Neural cell (in vitro differentiated cells): ENCODE results near the gene NUDT1. TPM values are rescaled to one million over a fixed set of nuclear protein-coding genes. Genes with fewer than 3 reads are reported as not detected.

Experiments used
- H2AFZ ChIP-seq: fragments of 200-600, 300-800 bp; sonication (generic), shearing (Covaris generic); 2 replicates; pipeline ENCODE4 v1.6.0; 2014; ENCODE audit warnings: low read depth, mild to moderate bottlenecking, antibody characterized with exemption, low read length, moderate library complexity
- H3F3A ChIP-seq: fragments of 200-600 bp; shearing (Covaris generic); 2 replicates; pipeline ENCODE4 v1.6.1; 2016; ENCODE audit warnings: mild to moderate bottlenecking, moderate library complexity, mixed read lengths, antibody characterized with exemption, low read length; ENCODE audit not compliant: insufficient read depth, poor library complexity, severe bottlenecking
- H3K27ac ChIP-seq: fragments of 200-600, 300-800 bp; sonication (generic), shearing (Covaris generic); 2 replicates; pipeline ENCODE4 v1.5.1; 2014; ENCODE audit warnings: mild to moderate bottlenecking, low read length, moderate library complexity
- H3K27me3 ChIP-seq: fragments of 300-800, 200-600 bp; sonication (generic), shearing (Covaris generic); 2 replicates; pipeline ENCODE4 v1.6.0; 2014; ENCODE audit warnings: mild to moderate bottlenecking, low read depth, low read length, moderate library complexity; ENCODE audit not compliant: insufficient read depth
- H3K36me3 ChIP-seq: fragments of 300-800, 200-600 bp; sonication (generic), shearing (Covaris generic); 2 replicates; pipeline ENCODE4 v1.5.1; 2014; ENCODE audit warnings: mild to moderate bottlenecking, antibody characterized with exemption, low read length, moderate library complexity; ENCODE audit not compliant: insufficient read depth
- H3K4me2 ChIP-seq: fragments of 300-800, 200-600 bp; sonication (generic), shearing (Covaris generic); 2 replicates; pipeline ENCODE4 v1.6.0; 2014; ENCODE audit warnings: mild to moderate bottlenecking, low read length
- H3K4me3 ChIP-seq: fragments of 300-800, 200-600 bp; sonication (generic), shearing (Covaris generic); 2 replicates; pipeline ENCODE4 v1.5.1; 2014; ENCODE audit warnings: mild to moderate bottlenecking, low read length, moderate library complexity
- H3K79me2 ChIP-seq: fragments of 200-600 bp; shearing (Covaris generic); replicated peaks from 2 replicates; pipeline ENCODE4 v1.6.0; 2014; ENCODE audit warnings: mild to moderate bottlenecking, low read length, moderate library complexity; ENCODE audit not compliant: insufficient read depth
- H3K9ac ChIP-seq: fragments of 300-800, 200-600 bp; sonication (generic), shearing (Covaris generic); 2 replicates; pipeline ENCODE4 v1.6.1; 2016; ENCODE audit warnings: mild to moderate bottlenecking, low read length, mixed read lengths
- H3K9me2 ChIP-seq: fragments of 200-600 bp; shearing (Covaris generic); 2 replicates; pipeline ENCODE4 v1.6.1; 2016; ENCODE audit warnings: mild to moderate bottlenecking, low read length, mixed read lengths; ENCODE audit not compliant: insufficient read depth
- H3K9me3 ChIP-seq: fragments of 200-600, 300-800 bp; sonication (generic), shearing (Covaris generic); 2 replicates; pipeline ENCODE4 v1.6.1; 2016; ENCODE audit warnings: mild to moderate bottlenecking, mixed run types, low read length, moderate library complexity, mixed read lengths
- H4K20me1 ChIP-seq: fragments of 200-600 bp; shearing (Covaris generic); 2 replicates; pipeline ENCODE4 v1.6.1; 2016; ENCODE audit warnings: mild to moderate bottlenecking, mixed run types; ENCODE audit not compliant: insufficient read depth
- EP300 ChIP-seq: fragments of 450-650 bp; conservative IDR thresholded peaks from 2 replicates; pipeline ENCODE4 v1.6.1; 2014; ENCODE audit warnings: antibody characterized with exemption, mild to moderate bottlenecking, moderate library complexity; ENCODE audit not compliant: poor library complexity, severe bottlenecking
- EZH2 ChIP-seq: fragments of 200-600, 300-800 bp; shearing (Covaris generic), sonication (generic); IDR thresholded peaks from 2 replicates; pipeline ENCODE4 v1.6.1; 2014; ENCODE audit warnings: antibody characterized with exemption, low read length, borderline replicate concordance, mild to moderate bottlenecking; ENCODE audit not compliant: insufficient read depth, poor library complexity, severe bottlenecking
- MXI1 ChIP-seq: fragments of 450-650 bp; conservative IDR thresholded peaks from 2 replicates; pipeline ENCODE4 v1.6.1; 2014; ENCODE audit warnings: antibody characterized with exemption, mild to moderate bottlenecking; ENCODE audit not compliant: poor library complexity, severe bottlenecking
- POLR2AphosphoS5 ChIP-seq: IDR thresholded peaks from 2 replicates; pipeline ENCODE4 v1.6.1; 2012
- RAD21 ChIP-seq: fragments of 450-650 bp; conservative IDR thresholded peaks from 2 replicates; pipeline ENCODE4 v1.6.1; 2014; ENCODE audit warnings: antibody characterized with exemption, mild to moderate bottlenecking, moderate library complexity
- SMC3 ChIP-seq: fragments of 450-650 bp; conservative IDR thresholded peaks from 2 replicates; pipeline ENCODE4 v1.6.1; 2014; ENCODE audit warnings: antibody characterized with exemption, mild to moderate bottlenecking, moderate library complexity; ENCODE audit not compliant: poor library complexity
- TAF1 ChIP-seq: IDR thresholded peaks from 2 replicates; pipeline ENCODE4 v1.6.1; 2012; ENCODE audit warnings: low read depth
- polyA plus RNA-seq: library from polyadenylated mRNA; depleted of rRNA; stranded (reverse); fragments of >200 nt; gene quantifications from 2 replicates; pipeline ENCODE4 v1.2.3, GENCODE V29; 2014
- TF ChIP-seq, protein P1 (sequence below): fragments of 450-650 bp; IDR thresholded peaks from 2 replicates; pipeline ENCODE4 v1.5.1; 2014; ENCODE audit warnings: antibody characterized with exemption, mild to moderate bottlenecking, moderate library complexity; ENCODE audit not compliant: poor library complexity, severe bottlenecking
- TF ChIP-seq, protein P2 (sequence below): IDR thresholded peaks from 2 replicates; pipeline ENCODE4 v1.6.1; 2012; ENCODE audit warnings: borderline replicate concordance

The NUDT1 gene
- polyA plus RNA-seq, 1 donor from 2014 or later = 67.8 TPM

DNA sequence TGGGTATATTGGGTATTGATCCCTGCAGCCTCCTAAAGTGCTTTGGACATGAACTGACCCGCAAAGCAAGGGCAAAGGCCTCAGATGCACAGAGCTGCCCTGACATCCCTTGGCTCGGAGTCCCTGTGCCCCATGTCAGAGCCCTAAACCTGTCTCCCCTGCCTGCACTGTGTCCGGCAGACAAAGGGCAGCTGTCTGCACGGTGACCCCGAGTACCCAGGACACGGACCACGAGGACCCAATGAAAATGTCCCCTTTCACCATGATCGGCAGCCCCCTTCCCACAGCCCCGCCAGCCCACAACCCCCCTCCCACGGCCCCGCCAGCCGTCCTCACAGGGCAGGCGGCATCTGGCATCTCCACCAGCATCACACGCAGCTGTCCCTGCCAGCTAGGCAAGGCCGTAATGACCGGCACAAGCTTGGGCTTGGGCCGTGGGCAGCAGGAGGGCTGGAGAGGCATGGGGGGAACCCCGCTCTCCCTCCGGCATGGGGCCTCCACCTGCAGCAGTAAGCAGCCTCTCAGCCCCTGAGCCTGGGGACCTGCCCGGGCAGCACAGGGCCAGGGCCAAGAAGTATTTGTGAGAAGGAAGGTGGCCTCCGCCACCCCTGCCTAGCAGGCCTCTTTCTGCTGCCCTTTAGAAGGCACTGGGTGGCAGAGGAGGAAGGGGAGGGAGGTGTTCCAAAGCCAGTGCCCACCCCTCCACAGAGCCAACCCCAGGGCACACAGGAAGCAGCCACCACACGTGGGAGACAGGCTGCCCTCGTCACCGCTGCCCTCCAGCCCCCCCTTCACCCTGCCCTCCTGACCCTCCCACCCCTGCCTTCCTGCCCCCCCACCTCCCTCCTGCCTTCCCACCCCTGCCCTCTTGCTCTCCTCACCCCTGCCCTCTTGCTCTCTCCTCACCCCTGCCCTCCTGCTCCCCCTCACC, 10.1 kb downstream of the NUDT1 start:
- no peaks in the 10 kb centered on the region for H4K20me1 ChIP-seq
- no peak overlapping the region for H3K4me3 ChIP-seq
- no peaks in the 10 kb centered on the region for H3K9me2 ChIP-seq
- no peak for TF ChIP-seq EZH2
- TF ChIP-seq, protein P1, sequence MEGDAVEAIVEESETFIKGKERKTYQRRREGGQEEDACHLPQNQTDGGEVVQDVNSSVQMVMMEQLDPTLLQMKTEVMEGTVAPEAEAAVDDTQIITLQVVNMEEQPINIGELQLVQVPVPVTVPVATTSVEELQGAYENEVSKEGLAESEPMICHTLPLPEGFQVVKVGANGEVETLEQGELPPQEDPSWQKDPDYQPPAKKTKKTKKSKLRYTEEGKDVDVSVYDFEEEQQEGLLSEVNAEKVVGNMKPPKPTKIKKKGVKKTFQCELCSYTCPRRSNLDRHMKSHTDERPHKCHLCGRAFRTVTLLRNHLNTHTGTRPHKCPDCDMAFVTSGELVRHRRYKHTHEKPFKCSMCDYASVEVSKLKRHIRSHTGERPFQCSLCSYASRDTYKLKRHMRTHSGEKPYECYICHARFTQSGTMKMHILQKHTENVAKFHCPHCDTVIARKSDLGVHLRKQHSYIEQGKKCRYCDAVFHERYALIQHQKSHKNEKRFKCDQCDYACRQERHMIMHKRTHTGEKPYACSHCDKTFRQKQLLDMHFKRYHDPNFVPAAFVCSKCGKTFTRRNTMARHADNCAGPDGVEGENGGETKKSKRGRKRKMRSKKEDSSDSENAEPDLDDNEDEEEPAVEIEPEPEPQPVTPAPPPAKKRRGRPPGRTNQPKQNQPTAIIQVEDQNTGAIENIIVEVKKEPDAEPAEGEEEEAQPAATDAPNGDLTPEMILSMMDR = no peak
- H3K36me3 ChIP-seq = no peaks in the 10 kb centered on the region
- H3K27me3 ChIP-seq = no peaks in the 10 kb centered on the region
- H2AFZ ChIP-seq = no peak overlapping the region
- H3F3A ChIP-seq = no peaks in the 10 kb centered on the region
- no peak overlapping the region for H3K4me2 ChIP-seq
- H3K79me2 ChIP-seq = no peaks in the 10 kb centered on the region
- no peak overlapping the region for H3K27ac ChIP-seq
- H3K9me3 ChIP-seq = no peaks in the 10 kb centered on the region
- no peak overlapping the region for H3K9ac ChIP-seq

DNA sequence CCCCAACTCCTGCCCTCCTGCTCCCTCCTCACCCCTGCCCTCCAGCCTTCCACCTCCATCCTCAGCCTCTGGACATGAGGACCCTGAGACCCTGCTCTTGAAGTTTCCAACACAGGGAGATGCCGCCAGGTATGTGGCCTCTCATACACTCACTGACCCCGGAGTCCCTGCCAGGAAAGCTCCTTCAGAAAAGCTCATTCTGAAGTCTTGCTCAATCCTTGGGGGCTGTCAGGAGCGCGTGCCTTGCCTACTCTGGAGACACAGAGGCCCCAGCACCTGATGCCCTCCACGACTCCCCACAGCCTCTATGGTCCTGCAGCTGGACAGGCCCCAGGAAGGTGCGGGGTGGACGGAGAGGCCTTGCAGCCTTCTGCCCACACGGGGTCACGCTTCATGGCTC, 11.0 kb downstream of the NUDT1 start:
- TF ChIP-seq SMC3 = no peak
- H3K9me2 ChIP-seq = no peaks in the 10 kb centered on the region
- H3K79me2 ChIP-seq = no peaks in the 10 kb centered on the region
- no peaks in the 10 kb centered on the region for H3K27me3 ChIP-seq
- H3K9me3 ChIP-seq = no peaks in the 10 kb centered on the region
- H3K4me2 ChIP-seq = no peak overlapping the region
- no peak overlapping the region for H3K9ac ChIP-seq
- H3F3A ChIP-seq = no peaks in the 10 kb centered on the region
- H3K27ac ChIP-seq = no peak overlapping the region
- H4K20me1 ChIP-seq = no peaks in the 10 kb centered on the region
- H3K4me3 ChIP-seq = no peak overlapping the region
- no peak overlapping the region for H2AFZ ChIP-seq
- no peaks in the 10 kb centered on the region for H3K36me3 ChIP-seq

DNA sequence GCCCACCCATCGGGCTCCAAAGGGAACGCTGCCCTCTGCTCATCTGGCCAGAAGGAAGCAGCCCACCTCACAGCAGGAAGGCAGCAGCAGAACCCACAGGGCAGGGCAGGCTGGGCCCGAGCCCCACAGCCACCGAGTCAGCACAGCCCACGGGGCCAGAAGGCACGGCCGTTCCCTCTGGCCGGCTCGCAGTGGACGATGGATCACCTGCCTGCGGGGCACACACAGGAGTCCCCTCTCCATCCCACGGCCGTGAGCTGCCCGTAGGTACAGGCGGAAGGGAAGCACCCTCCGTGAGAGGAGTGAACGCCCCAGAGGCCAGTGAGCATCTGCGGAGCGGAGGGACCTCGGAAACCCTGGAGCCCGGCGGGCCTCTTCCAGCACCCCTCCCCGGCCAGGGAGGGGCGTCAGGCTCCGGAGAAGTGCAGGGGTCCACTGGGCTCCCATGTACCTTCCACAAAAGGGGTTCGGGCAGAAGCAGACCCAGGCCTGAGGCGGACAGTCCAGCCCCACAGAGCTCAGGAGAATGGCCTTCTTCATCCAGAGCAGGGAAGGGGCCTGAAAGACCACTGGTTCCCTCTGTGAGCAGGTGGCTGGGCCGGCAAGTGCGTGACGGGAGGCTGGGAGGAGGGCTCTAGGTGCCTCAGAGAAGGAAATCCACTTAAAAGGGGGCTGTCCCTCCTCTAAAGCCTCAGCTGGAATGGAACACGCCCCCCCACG, 11.7 kb downstream of the NUDT1 start:
- no peak overlapping the region for H3K27ac ChIP-seq
- no peaks in the 10 kb centered on the region for H3K79me2 ChIP-seq
- no peaks in the 10 kb centered on the region for H3K9me3 ChIP-seq
- no peaks in the 10 kb centered on the region for H3K27me3 ChIP-seq
- H4K20me1 ChIP-seq = no peaks in the 10 kb centered on the region
- no peaks in the 10 kb centered on the region for H3K36me3 ChIP-seq
- no peak overlapping the region for H3K4me3 ChIP-seq
- H3K9me2 ChIP-seq = no peaks in the 10 kb centered on the region
- no peaks in the 10 kb centered on the region for H3F3A ChIP-seq
- TF ChIP-seq RAD21 = no peak
- no peak for TF ChIP-seq TAF1
- no peak for TF ChIP-seq SMC3
- TF ChIP-seq, protein P2, sequence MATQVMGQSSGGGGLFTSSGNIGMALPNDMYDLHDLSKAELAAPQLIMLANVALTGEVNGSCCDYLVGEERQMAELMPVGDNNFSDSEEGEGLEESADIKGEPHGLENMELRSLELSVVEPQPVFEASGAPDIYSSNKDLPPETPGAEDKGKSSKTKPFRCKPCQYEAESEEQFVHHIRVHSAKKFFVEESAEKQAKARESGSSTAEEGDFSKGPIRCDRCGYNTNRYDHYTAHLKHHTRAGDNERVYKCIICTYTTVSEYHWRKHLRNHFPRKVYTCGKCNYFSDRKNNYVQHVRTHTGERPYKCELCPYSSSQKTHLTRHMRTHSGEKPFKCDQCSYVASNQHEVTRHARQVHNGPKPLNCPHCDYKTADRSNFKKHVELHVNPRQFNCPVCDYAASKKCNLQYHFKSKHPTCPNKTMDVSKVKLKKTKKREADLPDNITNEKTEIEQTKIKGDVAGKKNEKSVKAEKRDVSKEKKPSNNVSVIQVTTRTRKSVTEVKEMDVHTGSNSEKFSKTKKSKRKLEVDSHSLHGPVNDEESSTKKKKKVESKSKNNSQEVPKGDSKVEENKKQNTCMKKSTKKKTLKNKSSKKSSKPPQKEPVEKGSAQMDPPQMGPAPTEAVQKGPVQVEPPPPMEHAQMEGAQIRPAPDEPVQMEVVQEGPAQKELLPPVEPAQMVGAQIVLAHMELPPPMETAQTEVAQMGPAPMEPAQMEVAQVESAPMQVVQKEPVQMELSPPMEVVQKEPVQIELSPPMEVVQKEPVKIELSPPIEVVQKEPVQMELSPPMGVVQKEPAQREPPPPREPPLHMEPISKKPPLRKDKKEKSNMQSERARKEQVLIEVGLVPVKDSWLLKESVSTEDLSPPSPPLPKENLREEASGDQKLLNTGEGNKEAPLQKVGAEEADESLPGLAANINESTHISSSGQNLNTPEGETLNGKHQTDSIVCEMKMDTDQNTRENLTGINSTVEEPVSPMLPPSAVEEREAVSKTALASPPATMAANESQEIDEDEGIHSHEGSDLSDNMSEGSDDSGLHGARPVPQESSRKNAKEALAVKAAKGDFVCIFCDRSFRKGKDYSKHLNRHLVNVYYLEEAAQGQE = no peak
- TF ChIP-seq POLR2AphosphoS5 = no peak
- TF ChIP-seq MXI1 = no peak
- no peak for TF ChIP-seq EP300
- TF ChIP-seq, protein P1 = no peak
- TF ChIP-seq EZH2 = no peak
- no peak overlapping the region for H2AFZ ChIP-seq
- no peak overlapping the region for H3K4me2 ChIP-seq
- no peak overlapping the region for H3K9ac ChIP-seq
